Measurements from ENCODE around the gene BAZ2A.
A peak's percentile ranks its signal among the peaks of the same experiment; 100 is the strongest.
"Not testable (repeated sequence)": the region's sequence is repeated elsewhere in the genome, so short reads cannot be mapped to it uniquely, and the experiment has no call there.

Gene BAZ2A

GRCh38 chr12:56599041-56599440, 31.1 kb downstream of the BAZ2A start:
- no peak for DNase-seq (ENCODE audit: low read depth, low spot score)

GRCh38 chr12:56596815-56597214, 33.3 kb downstream of the BAZ2A start:
- DNase-seq (ENCODE audit: low read depth, low spot score): peak; percentile 47

GRCh38 chr12:56593909-56594621, 36.1 kb downstream of the BAZ2A start:
- DNase-seq (ENCODE audit: low read depth, low spot score): peak; percentile 87

- peak; percentile 73 for DNase-seq (ENCODE audit: low read depth, low spot score)
These were observed 38.2 kb downstream of the BAZ2A start for GRCh38 chr12:56591961-56592360.

- DNase-seq (ENCODE audit: low read depth, low spot score): no peak
These were observed 39.0 kb downstream of the BAZ2A start for GRCh38 chr12:56591126-56591525.

- DNase-seq (ENCODE audit: low read depth, low spot score): peak; percentile 20
These were observed 39.8 kb downstream of the BAZ2A start for GRCh38 chr12:56590237-56590830.

GRCh38 chr12:56589783-56590182, 40.3 kb downstream of the BAZ2A start:
- DNase-seq (ENCODE audit: low read depth, low spot score): no peak

GRCh38 chr12:56585098-56585497, 45.0 kb downstream of the BAZ2A start:
- no peak for DNase-seq (ENCODE audit: low read depth, low spot score)

- DNase-seq (ENCODE audit: low read depth, low spot score): peak; percentile 36
These were observed 48.5 kb downstream of the BAZ2A start for GRCh38 chr12:56581418-56582145.

GRCh38 chr12:56578983-56579546, 51.1 kb downstream of the BAZ2A start:
- no peak for DNase-seq (ENCODE audit: low read depth, low spot score)

- not testable (repeated sequence) for DNase-seq (ENCODE audit: low read depth, low spot score)
These were observed 52.9 kb downstream of the BAZ2A start for GRCh38 chr12:56577248-56577647.

GRCh38 chr12:56574210-56574609, 55.9 kb downstream of the BAZ2A start:
- DNase-seq (ENCODE audit: low read depth, low spot score): no peak

- no peak for DNase-seq (ENCODE audit: low read depth, low spot score)
These were observed 57.8 kb downstream of the BAZ2A start for GRCh38 chr12:56572288-56572687.

- DNase-seq (ENCODE audit: low read depth, low spot score): no peak
These were observed 59.0 kb downstream of the BAZ2A start for GRCh38 chr12:56571121-56571520.

GRCh38 chr12:56568146-56568545, 62.0 kb downstream of the BAZ2A start:
- no peak for DNase-seq (ENCODE audit: low read depth, low spot score)

- DNase-seq (ENCODE audit: low read depth, low spot score): peak; percentile 34
These were observed 64.5 kb downstream of the BAZ2A start for GRCh38 chr12:56565510-56566101.

GRCh38 chr12:56551070-56551469, 79.1 kb downstream of the BAZ2A start:
- DNase-seq (ENCODE audit: low read depth, low spot score): no peak

- no peak for DNase-seq (ENCODE audit: low read depth, low spot score)
These were observed 83.4 kb downstream of the BAZ2A start for GRCh38 chr12:56546680-56547079.
